Smooth muscle cell (in vitro differentiated cells): ENCODE results near the gene SLC23A2. TPM values are rescaled to one million over a fixed set of nuclear protein-coding genes. Genes with fewer than 3 reads are reported as not detected.

Experiments
- DNase-seq: peaks from one replicate; lab custom pipeline; 2025; ENCODE audit not compliant: unreplicated experiment; lab: John Stamatoyannopoulos, UW
- H2AFZ ChIP-seq: fragments of 200-600 bp; sonication (generic); 2 replicates; pipeline ENCODE4 v1.6.0; 2016; ENCODE audit warnings: antibody characterized with exemption, low read depth, mild to moderate bottlenecking
- H3F3A ChIP-seq: fragments of 200-600 bp; sonication (generic); 2 replicates; pipeline ENCODE4 v1.6.0; 2017; ENCODE audit warnings: antibody characterized with exemption, low read depth
- H3K27ac ChIP-seq: fragments of 200-600 bp; sonication (generic); 2 replicates; pipeline ENCODE4 v1.5.1; 2016; ENCODE audit warnings: low read depth, mild to moderate bottlenecking
- H3K27me3 ChIP-seq: fragments of 200-600 bp; sonication (generic); 2 replicates; pipeline ENCODE4 v1.6.1; 2016; ENCODE audit warnings: low read depth, mild to moderate bottlenecking
- H3K36me3 ChIP-seq: fragments of 200-600 bp; sonication (generic); 2 replicates; pipeline ENCODE4 v1.5.1; 2016; ENCODE audit warnings: low read depth
- H3K4me1 ChIP-seq: fragments of 200-600 bp; sonication (generic); 2 replicates; pipeline ENCODE4 v1.5.1; 2016; ENCODE audit warnings: low read depth
- H3K4me2 ChIP-seq: fragments of 200-600 bp; sonication (generic); 2 replicates; pipeline ENCODE4 v1.6.0; 2016; ENCODE audit warnings: mild to moderate bottlenecking
- H3K4me3 ChIP-seq: fragments of 200-600 bp; sonication (generic); 2 replicates; pipeline ENCODE4 v1.5.1; 2016; ENCODE audit warnings: mild to moderate bottlenecking
- H3K79me2 ChIP-seq: fragments of 200-600 bp; sonication (generic); 2 replicates; pipeline ENCODE4 v1.6.0; 2016; ENCODE audit warnings: low read depth, mild to moderate bottlenecking
- H3K9ac ChIP-seq: fragments of 200-600 bp; sonication (generic); 2 replicates; pipeline ENCODE4 v1.6.0; 2016; ENCODE audit warnings: low read depth
- H3K9me3 ChIP-seq: fragments of 200-600 bp; sonication (generic); replicated peaks from 2 replicates; pipeline ENCODE4 v1.5.1; 2016; ENCODE audit warnings: low read depth
- H4K20me1 ChIP-seq: fragments of 200-600 bp; sonication (generic); 2 replicates; pipeline ENCODE4 v1.6.0; 2016; ENCODE audit warnings: low read depth
- CTCF ChIP-seq: fragments of 200-600 bp; sonication (generic); IDR thresholded peaks from 2 replicates; pipeline ENCODE4 v1.5.1; 2017; ENCODE audit warnings: borderline replicate concordance, mild to moderate bottlenecking, antibody characterized with exemption; ENCODE audit not compliant: insufficient read depth, poor library complexity, severe bottlenecking
- WGBS: methylation state at CpG from one replicate; pipeline ENCODE4 v1.1.7; 2016; ENCODE audit warnings: low lambda C conversion rate; 5-methylcytosine and 5-hydroxymethylcytosine counted together
- polyA plus RNA-seq: library from polyadenylated mRNA; unstranded; fragments of >200 nt; fragmentation: Nextera tagmentation; extraction: Ambion mirVana; gene quantifications from 2 replicates; pipeline ENCODE4 v1.2.1, GENCODE V29; 2016
- total RNA-seq: library from RNA; depleted of rRNA; stranded (reverse); fragments of >200 nt; gene quantifications from 2 replicates; pipeline ENCODE4 v1.2.3, GENCODE V29; 2014

The SLC23A2 gene
- total and polyA plus RNA-seq, 2 experiments from 2014 or later: 1.4 to 5.0 TPM

GRCh38 chr20:4836473-4836872, 164.8 kb downstream of the SLC23A2 start:
- DNase-seq: no peak
- Histone ChIP-seq H3K9ac (no peak overlapping the region), H3K27me3 (no peaks in the 10 kb centered on the region), H3K36me3 (no peaks in the 10 kb centered on the region), H3K9me3 (no peaks in the 10 kb centered on the region), H3K4me2 (no peak overlapping the region), H3F3A (no peaks in the 10 kb centered on the region), H3K4me1 (no peaks in the 10 kb centered on the region), H4K20me1 (no peaks in the 10 kb centered on the region), H2AFZ (no peak overlapping the region), H3K4me3 (no peak overlapping the region), H3K27ac (no peak overlapping the region), H3K79me2 (no peaks in the 10 kb centered on the region)
- TF ChIP-seq CTCF: no peak
- 88% methylated on average over 6 of the region's 6 CpGs for WGBS

- Histone ChIP-seq H4K20me1 (no peaks in the 10 kb centered on the region), H3K27me3 (no peaks in the 10 kb centered on the region), H3K27ac (no peak overlapping the region), H3K4me2 (no peak overlapping the region), H3K4me1 (no peaks in the 10 kb centered on the region), H3F3A (no peaks in the 10 kb centered on the region), H3K4me3 (no peak overlapping the region), H2AFZ (no peak overlapping the region), H3K36me3 (no peaks in the 10 kb centered on the region), H3K9me3 (no peaks in the 10 kb centered on the region), H3K79me2 (no peaks in the 10 kb centered on the region), H3K9ac (no peak overlapping the region)
- no peak for TF ChIP-seq CTCF
- WGBS: 51% methylated on average over 16 of the region's 16 CpGs
- DNase-seq: no peak
These were observed 165.8 kb downstream of the SLC23A2 start for GRCh38 chr20:4835244-4836177.

GRCh38 chr20:4833074-4833728, 168.1 kb downstream of the SLC23A2 start:
- Histone ChIP-seq H3F3A (no peaks in the 10 kb centered on the region), H3K4me1 (no peaks in the 10 kb centered on the region), H3K79me2 (no peaks in the 10 kb centered on the region), H3K4me3 (no peak overlapping the region), H4K20me1 (no peaks in the 10 kb centered on the region), H3K27me3 (no peaks in the 10 kb centered on the region), H3K27ac (no peak overlapping the region), H3K4me2 (no peak overlapping the region), H3K9ac (no peak overlapping the region), H3K36me3 (no peaks in the 10 kb centered on the region), H2AFZ (no peak overlapping the region), H3K9me3 (no peaks in the 10 kb centered on the region)
- no peak for TF ChIP-seq CTCF
- DNase-seq: no peak
- 87% methylated on average over 6 of the region's 6 CpGs for WGBS
